ENCODE measurements around the gene COL7A1. TPM values are rescaled to one million over a fixed set of nuclear protein-coding genes. Genes with fewer than 3 reads are reported as not detected.
"Not testable (repeated sequence)": the region's sequence is repeated elsewhere in the genome, so short reads cannot be mapped to it uniquely, and the experiment has no call there.

The COL7A1 gene
- polyA plus RNA-seq, 3 donors: 12.9 to 14.7 (median 14.2) TPM

DNA sequence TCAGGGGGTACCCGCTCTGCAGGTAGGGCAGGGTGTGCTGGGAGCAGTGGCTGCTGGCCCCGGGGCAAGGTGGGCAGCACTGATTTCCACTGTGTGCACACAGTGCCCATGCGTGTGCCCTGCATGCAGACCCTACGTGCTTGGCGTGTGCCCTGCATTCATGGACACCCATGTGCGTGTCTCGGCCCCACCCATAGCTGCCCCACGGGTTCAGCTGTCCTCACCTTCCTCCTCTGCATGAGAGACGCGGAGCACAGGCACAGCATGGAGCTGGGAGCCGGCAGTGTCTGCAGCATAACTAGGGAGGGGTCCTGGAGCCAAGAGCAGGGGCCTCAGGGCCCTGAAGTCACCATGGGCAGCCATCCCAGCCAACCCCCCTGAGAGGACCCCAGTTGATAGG, 29.9 kb downstream of the COL7A1 start:
- no peak for DNase-seq (ENCODE audit: low read depth in 3 of 3, low spot score in 2 of 3)

DNA sequence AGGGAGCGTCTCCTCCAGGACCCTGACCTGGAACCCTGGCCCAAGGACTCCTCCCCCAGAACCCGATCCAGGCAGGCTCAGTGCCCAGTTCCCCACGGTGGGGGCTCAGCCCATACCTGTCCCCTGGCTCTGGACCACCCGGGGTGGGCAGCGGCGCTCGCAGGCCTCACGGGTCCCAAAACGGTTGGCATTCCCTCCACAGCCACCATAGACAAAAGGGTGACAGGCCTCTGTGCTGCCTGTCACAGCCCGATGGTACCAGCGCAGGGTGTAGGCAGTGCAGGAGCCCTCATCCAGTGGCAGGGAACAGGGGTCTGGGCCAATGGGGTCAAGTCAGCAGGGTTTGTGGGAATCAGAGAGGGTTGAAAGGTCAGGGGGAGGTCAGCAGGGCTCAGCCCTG, 30.5 kb downstream of the COL7A1 start:
- DNase-seq (ENCODE audit: low read depth in 3 of 3, low spot score in 2 of 3): no peak

DNA sequence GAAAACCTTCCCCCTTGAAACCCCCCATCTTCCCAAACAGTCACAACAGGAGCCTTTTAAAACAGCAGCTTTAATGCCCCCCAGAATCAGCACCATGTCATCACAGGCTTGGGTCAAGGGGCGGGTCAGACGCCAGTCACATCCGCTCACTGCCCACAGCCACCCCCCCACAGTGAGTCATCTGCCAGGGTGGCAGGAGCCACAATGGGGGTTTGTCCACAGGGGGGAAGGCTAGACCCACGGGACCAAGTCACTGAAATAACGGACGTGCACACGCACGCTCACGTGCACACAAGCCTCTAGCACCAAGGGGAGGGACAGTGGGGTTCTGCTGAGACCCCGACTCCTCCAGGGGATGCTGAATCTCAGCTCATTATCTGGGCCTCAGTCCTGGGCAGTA, 31.1 kb downstream of the COL7A1 start:
- no peak for DNase-seq (ENCODE audit: low read depth in 3 of 3, low spot score in 2 of 3)

DNA sequence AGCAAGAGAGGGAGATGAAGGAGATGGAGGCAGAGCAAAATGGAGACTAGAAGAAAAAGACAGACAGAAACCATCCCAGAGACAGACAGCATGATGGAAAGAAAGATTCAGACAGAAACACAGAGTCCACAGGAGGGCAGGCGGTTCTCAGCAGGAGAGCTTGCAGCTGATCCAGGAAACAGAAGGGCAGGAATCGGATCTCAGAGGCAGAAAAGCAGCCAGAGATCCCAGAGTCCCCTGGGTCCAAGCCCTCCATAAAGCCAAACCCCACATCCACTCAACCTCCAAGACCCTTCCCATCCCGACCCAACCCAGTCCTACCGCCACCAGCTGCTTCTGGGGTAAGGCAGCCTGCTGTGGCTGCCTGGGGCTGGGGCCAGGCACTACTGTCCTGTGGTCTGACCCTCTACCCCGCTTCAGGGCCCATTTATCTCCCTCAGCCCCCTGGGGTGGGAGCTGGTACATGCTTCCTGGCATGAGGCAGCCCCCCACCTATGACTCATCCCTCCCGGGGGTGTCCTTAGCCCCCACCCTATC, 31.7 kb downstream of the COL7A1 start, which contains the start of gene UCN2:
Gene UCN2, minus strand, starts transcription at position 400 of the 537 bp plus-strand sequence. CDS start 657 bp downstream, outside the sequence.
- DNase-seq (ENCODE audit: low read depth in 3 of 3, low spot score in 2 of 3): no peak

DNA sequence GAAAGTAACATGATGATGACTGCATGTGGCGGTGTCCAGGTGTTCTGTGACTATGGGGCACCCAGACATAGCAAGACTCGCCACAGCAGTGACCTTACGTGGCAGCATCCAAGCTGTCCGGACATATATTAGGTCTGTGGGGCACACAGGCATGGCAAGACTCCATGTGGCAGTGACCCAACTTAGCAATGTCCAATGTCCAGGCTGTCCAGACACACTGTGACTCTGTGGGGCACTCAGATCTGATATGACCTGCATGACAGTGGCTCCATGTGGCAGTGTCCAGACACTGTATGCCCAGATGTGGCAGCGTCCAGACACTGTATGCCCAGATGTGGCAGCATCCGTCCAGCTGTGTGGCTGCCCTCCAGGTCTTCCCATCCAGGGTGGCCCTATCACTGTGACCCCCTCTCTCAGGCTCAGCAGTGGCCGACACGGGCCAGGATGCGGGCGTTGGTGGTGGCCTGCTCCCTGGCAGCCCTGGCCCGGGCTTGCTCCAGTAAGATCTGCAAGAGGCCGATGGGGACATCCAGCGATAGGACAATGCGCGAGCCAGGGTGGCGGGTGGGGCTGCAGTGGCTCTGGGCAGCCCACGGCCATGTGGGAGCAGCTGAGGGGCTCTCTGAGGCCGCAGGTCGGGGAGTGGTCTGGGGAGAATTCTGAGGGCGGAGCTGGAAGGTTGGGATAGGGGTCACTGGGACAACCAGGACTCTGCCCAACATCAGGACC, 32.6 kb downstream of the COL7A1 start:
- no peak for DNase-seq (ENCODE audit: low read depth in 3 of 3, low spot score in 2 of 3)

DNA sequence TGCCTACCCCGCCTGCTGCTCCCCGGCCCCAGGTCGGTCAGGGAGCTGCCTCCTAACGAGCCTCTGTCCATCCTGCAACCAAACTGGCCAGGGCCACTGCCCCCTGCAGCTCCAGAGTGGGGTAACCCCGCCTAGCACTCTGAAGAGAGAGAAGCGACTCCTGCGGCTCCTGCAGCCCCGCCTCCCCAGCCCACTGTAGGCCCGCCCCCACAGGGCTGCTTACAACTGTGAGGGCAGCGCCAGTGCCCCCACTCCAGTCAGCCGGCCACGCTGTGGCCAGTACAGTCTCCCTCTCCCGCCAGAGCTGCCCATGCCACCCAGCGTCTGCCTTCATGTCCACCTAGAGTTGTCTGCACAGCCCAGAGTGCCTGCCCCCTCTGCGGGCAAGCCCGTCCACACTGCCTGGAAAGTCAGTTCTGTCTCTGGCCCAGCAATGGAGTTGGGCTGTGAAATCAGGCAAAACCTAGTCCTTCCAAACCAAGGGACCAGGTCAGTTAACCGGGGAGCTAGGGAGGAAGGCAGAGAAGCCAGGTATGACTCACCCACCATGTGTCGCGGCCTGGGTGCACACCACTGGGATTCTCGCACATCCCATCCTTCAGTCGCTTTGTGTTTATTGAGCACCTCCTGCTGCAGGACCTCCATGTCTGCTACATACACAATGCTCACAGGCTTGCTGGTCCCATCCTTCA, 33.9 kb downstream of the COL7A1 start:
- DNase-seq (ENCODE audit: low read depth in 3 of 3, low spot score in 2 of 3): no peak

DNA sequence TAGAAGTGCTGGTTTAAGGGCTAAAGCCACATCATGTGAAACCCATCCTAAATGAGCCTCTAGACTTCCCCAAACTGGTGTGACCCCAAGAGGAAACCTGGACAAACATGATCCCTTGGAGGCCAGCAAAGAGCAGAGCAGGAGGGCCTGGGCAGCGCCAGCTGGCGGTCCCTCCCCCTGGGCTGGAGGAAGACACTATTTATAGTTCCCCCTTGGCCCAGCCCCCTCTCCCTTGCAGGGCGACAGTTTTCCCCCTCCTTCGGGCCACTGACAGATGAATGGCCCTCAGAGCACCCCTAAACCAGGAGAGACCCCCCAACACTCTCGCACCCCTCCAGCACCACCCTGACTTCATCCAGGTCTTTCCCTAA, 34.5 kb downstream of the COL7A1 start:
- DNase-seq (ENCODE audit: low read depth in 3 of 3, low spot score in 2 of 3): no peak

DNA sequence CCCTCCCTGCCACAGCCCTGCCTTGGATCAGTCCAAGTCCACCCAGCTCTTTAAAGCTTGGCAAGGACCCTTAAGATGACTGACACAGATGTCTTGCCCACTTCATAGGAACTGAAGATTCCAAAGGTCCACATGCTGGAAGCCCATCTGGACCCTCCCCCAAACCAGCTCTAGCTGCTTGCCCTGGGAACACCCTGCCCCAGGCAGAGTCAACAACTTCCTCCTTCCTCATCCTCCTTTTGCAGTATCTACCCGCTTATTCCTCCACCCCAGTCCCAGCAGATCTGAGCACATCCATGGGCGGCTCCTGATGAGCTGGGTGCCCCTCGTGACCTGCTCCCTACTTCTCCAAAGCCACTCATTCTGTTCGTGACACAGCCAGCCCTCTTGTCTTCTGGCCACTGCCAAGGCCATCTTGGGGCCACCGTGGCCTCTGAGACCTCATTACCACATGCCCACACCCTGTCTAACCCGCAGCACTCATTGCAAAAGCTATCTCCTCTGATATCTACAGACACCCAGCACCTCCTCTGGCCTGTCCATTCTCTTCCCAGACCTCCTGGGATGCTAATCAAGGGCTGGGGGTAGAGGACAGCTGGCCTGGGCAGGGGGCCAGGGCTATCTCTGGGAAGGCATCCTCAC, 36.5 kb downstream of the COL7A1 start:
- no peak for DNase-seq (ENCODE audit: low read depth in 3 of 3, low spot score in 2 of 3)

DNA sequence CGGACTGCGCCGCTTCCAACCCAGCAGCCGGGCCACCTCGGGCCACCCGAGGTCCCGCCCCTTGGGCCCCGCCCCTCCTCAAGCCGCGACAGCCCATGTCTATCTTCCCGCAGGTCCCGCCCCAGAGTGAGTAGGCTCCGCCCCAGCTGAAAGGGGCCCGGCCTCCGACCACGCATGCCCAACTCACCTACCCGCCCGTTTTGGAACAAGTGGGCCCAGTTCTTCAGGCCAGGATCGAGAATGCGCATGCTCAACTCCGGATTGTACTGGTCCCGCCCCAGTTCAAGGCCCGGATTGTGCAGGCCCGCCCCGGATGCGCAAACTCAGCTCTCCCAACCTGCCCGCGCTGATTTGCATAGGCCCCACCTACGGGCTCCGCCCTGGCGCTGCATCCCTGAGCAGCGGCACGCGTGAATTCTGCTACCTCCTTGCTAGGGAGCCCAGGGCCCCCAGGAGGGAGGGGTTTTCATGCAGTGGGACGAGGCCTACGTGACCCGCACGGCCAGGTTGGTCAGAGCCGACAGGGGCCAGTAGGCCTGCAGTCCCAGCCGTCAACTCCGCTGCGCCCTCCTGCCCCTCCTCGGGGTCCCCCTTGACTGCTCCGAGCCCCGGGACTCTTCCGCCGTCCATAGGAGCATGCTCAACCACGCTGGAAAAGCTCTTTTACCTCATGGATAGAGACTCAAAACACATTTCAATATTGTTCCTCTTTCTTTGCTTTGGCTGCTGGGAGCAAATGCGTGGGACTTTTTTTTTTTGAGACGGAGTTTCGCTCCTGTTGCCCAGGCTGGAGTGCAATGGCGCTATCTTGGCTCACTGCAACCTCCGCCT, 38.1 kb downstream of the COL7A1 start, which contains the start of gene PFKFB4:
Gene PFKFB4, minus strand, starts transcription at position 8 of the 831 bp plus-strand sequence. CDS start 26 bp downstream, outside the sequence.
- peak; percentile 96 to 98 (median 96) for DNase-seq (ENCODE audit: low read depth in 3 of 3, low spot score in 2 of 3)

DNA sequence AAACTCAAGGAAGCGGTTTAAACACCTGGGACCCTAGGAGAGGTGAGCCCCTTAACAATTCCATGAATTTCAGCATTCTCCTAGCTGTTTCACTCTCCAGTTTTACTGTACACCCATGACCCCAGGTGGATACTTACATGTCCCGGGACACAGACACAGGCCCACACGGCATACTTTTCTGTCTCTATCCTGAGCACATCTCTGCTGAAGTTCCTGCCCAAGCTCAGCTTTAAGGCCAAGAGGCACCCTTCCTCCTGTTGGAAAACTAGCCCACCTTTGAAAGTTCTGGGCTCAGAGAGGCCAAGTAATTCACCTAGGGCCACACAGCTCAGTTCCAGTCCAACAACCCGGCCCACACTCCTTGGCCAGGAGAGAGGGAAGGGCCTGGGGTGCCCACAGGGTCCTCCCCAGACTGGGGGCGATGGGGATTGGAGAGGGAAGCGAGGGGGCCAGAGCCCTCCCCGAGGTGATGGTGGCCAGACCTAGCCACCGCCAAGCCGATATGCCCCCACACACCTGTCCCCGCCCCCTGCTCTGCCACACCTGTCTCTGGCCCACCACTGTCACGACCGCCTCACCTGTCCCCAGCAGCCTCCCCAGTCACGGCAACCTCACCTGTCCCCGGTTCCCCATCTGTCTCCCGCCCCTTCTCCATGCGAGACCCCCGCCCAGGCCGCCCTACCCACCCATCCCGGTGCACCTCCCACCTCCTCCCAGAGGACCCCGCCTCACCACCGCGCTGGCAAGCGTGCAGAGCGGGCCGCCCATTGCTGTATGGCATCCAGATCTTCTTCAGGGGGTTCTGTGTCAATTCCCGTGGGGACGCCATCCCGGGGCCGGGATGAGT, 39.0 kb downstream of the COL7A1 start:
- DNase-seq (ENCODE audit: low read depth in 3 of 3, low spot score in 2 of 3): no peak

DNA sequence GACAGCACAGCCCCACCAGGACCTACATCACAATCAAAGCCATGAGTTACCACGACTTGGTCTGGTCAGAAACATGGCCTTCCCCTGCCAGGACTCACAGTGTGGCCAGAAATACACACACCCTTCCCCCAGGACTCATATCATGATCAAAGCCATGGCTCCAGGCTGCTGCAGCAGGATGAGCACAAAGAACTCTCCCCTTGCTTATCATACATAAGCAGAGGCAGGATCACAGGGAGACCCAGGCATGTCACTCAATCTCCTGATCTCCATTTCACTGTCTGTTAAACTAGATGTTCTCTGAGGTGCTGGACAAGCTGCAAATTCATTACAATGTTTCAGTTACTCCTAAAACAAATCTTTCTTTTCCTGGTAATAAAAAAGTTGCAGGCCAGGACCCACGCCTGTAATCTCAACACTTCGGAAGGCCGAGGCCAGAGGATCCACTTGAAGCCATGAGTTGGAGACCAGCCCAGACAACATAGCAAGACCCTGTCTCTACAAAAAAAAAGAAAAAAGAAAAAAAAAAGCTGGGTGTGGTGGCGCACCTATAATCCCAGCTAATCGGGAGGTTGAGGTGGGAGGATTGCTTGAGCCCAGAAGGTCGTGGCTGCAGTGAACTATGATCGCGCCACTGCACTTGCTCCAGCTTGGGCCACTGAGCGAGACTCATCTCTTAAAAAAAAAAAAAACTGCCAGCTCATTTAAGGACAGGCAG, 39.7 kb downstream of the COL7A1 start:
- DNase-seq (ENCODE audit: low read depth in 3 of 3, low spot score in 2 of 3): no peak

DNA sequence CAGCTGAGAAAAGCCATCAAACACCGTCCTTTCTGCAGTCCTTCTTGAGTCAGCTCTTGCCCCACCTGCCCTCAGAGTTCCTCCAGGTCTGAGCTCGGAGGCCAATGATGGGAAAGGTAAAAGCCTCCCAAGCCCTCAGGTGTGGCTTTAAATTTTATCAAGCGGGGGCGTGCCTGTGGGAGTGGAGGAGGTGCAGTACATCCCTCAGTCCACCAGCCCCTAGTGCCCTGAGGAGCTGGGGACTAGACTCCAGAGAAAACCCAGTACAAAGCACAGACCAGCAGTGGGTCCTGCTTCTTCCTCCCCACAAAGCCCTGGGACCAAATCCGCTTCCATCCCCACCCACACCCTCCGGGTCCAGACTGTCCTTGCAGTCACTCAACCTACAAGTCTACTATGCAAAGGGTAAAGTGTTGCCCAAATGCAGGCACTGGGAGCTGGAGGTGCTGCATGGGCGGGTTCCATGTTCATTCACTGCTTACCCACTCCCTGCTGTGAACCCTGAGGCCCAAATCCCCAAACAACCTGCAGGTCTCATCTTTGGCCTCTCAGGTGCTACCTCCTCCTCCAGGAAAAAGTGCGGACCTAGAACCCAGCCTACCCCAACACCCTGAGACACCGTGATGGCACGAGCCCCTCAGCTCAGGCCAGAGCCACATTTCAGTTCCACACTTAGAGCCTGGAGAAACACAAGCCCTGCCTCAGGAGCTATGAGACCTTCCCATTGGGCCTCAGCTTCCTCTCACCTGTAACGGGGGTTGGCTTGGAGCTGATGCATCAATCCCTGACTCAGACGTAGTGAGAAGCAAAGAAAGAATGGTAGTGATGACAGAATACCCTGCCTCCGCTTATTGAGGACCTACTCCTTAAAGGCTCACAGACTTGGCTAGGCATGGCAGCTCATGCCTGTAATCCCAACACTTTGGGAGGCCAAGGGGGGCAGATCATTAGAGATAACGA, 41.0 kb downstream of the COL7A1 start:
- DNase-seq (ENCODE audit: low read depth in 3 of 3, low spot score in 2 of 3): no peak

DNA sequence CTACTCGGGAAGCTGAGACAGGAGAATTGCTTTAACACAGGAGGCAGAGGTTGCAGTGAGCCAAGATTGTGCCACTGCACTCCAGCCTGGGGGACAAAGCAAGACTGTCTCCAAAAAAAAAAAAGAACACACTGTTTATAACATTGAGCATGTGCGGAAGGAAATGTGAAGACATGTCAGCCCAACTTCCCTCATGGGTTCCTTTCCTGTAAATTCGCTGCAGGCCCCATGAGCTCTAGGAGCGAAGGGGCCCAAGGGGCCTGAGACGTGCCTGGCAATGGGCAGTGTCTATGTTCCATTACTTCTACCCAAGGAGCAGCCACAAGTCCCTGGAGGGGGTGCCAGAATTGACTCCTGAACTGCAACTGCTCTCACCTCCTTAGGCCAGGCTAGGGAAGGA, 41.8 kb downstream of the COL7A1 start:
- DNase-seq (ENCODE audit: low read depth in 3 of 3, low spot score in 2 of 3): no peak

DNA sequence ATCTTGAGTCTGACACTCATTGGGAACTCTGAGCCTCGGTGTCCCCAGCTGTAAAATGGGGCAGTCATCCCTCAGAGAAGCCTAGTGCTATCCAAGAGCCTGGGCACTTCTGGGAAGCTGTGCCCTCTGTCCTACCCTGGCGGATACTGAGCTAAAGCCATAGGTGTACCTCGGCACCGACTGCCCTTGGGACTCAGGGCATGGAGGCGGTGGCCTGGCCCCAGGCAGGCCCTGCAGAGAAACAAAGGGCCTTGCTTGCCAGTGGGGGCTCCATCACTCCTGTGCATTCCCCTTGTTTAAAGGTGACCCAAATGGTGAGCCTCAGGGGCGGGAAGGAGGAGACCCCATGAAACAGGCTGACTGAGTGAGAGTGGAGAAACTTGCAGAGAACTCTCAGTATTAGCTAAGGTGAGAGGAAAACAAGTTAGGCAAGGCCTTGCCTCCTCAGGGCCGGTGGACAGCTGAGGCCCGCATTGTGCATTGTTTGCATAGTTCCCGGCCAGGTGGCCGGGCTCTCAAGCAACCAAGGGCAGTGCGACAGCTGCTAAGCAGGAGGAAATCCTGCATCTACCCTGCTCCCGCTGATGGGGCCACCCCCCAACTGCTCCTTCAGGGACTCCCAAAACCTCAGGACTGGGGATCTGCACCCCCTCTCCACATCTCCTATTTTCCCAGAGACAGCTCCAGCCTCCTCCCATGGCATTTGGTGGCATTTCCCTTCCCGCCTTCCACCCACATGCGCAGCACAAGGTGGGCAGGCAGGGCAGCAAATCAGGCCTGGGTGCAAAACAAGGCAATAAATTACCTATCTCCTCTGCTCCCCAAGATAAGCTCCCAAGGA, 42.8 kb downstream of the COL7A1 start:
- no peak for DNase-seq (ENCODE audit: low read depth in 3 of 3, low spot score in 2 of 3)

DNA sequence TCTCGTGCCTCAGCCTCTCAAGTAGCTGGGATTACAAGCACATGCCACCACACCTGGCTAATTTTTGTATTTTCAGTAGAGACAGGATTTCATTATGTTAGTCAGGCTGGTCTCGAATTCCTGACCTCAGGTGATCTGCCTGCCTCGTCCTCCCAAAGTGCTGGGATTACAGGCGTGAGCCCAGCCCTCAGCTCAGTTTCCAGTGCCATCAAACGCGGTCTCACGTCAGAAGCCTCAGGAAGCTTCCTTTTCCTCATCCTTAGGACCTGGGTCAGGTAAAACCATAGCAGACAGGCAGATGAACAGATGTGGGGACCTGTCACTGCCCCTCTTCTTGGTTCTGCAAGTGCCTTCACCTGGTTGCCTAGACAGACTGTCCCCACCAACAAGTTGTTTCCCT, 43.5 kb downstream of the COL7A1 start:
- not testable (repeated sequence) for DNase-seq (ENCODE audit: low read depth in 3 of 3, low spot score in 2 of 3)

DNA sequence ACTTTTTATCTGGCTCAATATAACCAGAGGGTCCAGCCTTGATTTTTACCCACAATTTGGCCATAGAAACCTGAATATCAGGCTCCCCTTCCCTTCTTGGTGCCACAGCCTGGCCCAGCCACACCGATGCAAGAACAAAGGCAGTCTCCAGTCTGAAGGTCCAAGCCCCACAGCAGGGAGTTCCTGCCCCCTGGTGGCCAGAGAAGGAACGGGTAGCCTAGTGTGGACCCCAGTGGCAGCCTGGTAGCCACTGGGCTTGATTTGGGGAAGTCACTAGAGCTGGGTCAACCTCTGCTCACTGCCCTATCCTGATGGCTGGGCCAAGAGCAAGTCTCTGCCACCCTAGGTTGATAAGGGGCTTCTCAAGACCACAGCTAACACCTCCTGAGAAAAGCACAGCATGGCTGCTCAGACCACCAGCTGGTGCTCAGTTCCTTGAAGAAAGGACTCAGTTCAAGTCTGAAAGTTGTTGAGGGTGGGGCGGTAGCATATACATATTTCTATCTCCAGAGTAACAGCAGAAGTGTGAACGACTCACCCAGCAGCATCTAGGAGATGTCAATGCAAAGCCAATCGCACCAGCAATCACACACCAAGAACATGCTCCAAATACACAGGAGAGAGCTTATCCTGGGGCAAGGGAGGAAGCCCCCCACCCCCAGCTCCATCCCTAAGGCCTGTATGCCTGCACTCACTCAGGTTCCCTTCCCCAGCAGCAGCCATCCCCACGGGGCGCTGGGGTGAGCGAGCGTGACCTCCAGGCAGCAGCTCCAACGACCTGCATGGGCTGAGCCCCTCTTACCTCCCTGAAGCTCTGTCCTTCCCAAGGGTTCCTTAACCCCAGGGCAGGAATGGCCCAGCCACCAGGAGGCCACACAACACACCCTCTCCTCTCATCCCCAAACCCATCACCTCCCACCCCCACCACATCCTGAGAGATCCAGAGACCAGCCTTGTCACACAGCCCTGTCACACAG, 46.1 kb downstream of the COL7A1 start:
- peak in 1 of 3 donors; percentile 48 for DNase-seq (ENCODE audit: low read depth in 3 of 3, low spot score in 2 of 3)

Data from right renal cortex interstitium (tissue), 3 donors.